ENCODE measurements around the gene PTTG1IP2.
"Not testable (repeated sequence)": the region's sequence is repeated elsewhere in the genome, so short reads cannot be mapped to it uniquely, and the experiment has no call there.

The PTTG1IP2 gene

DNA sequence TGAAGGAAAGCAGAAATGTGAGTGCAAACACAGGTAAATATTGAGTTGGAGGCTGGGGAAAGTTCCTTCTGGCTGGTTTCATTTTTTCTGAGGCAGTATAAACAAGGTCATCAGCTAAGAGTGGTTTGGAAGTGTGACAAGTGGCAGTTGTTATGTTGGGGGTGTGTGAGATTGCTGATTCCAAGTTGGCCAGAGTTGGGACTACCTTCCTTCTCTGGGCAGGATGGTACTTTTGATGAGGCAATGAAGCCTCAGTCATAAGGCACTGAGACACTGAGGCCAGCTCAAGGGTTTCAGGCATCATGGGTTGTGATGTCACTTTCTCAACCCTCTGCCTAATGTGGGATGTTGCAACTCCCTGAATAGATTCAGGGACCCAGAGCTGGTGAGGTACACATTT lies 8.2 kb upstream of the PTTG1IP2 start:
- DNase-seq (ENCODE audit: low spot score) = no peak
- TF ChIP-seq, protein P1, sequence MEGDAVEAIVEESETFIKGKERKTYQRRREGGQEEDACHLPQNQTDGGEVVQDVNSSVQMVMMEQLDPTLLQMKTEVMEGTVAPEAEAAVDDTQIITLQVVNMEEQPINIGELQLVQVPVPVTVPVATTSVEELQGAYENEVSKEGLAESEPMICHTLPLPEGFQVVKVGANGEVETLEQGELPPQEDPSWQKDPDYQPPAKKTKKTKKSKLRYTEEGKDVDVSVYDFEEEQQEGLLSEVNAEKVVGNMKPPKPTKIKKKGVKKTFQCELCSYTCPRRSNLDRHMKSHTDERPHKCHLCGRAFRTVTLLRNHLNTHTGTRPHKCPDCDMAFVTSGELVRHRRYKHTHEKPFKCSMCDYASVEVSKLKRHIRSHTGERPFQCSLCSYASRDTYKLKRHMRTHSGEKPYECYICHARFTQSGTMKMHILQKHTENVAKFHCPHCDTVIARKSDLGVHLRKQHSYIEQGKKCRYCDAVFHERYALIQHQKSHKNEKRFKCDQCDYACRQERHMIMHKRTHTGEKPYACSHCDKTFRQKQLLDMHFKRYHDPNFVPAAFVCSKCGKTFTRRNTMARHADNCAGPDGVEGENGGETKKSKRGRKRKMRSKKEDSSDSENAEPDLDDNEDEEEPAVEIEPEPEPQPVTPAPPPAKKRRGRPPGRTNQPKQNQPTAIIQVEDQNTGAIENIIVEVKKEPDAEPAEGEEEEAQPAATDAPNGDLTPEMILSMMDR (IDR thresholded peaks at IDR 0.05; ENCODE audit: extremely low read depth, missing control alignments) = no peak

DNA sequence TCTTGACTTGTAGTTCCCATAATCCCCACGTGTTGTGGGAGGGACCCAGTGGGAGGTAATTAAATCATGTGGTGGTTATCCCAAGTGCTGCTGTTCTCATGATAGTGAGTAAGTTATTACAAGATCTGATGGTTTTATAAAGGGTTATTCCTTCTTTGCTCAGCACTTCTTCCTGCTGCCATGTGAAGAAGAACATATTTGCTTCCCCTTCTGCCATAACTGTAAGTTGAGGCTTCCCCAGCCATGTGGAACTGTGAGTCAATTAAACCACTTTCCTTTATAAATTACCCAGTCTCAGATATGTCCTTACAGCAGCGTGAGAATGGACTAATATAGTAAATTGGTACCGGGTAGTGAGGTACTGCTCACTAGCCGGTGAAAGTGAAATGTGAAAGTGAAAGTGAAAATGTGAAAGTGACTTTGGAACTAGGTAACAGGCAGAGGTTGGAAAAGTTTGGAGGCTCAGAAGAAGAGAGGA lies 6.2 kb upstream of the PTTG1IP2 start:
- not testable (repeated sequence) for DNase-seq (ENCODE audit: low spot score)

GRCh38 chr7:90465816-90466215 lies 3.6 kb upstream of the PTTG1IP2 start:
- DNase-seq (ENCODE audit: low spot score) = no peak
- TF ChIP-seq, protein P1 (IDR thresholded peaks at IDR 0.05; ENCODE audit: extremely low read depth, missing control alignments) = no peak

DNA sequence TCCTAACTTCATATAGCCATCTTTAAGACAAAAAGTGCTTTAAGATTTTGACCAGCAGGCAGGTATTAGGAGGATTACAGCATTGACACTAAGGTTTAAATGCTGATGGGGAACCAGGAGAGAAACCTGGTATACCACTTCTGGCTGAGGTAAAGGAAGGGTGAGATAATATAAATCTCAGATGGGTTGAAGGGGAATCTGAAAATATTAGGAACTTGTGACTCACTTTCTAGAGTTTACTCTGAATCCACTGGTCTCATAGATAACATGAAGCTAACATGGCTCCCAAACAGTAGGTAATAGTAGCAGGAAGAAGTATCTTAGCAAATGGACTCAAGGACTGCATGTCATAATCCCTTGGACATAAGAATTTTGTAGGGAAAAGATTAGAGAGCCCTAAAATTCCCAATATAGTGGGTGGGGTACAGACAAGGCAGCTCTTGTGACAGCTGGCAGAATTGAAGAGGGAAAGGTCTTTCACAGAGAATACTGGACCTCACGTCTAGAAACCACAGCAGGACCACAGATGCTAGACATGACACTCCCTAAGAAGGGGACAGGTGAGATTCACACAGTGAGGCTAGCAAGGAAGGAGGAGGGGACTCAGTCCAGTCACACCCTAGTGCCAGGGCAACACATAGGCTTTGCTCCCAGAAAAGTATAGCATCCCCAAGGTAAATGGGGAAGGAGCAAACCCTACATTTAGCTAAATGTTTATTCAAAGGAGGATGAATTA lies 3.5 kb downstream of the PTTG1IP2 start:
- TF ChIP-seq, protein P1 (IDR thresholded peaks at IDR 0.05; ENCODE audit: extremely low read depth, missing control alignments) = no peak
- DNase-seq (ENCODE audit: low spot score) = no peak

DNA sequence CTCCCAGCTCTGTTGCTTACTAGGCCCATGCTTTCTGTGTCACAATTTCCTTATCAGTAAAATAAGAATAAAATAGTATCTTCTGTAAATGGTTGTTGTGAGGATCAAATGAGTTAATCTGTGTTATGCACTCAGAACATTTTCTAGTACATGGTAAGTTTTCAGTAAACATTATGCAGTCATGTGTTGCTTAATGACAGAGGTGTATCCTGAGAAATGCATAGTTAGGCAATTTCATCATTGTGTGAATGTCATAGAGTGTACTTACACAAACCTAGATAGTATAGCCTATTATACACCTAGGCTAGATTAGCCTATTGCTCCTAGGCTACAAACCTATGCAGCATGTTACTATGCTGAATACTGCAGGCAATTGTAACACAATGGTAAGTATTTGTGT lies 4.4 kb downstream of the PTTG1IP2 start:
- TF ChIP-seq, protein P1 (IDR thresholded peaks at IDR 0.05; ENCODE audit: extremely low read depth, missing control alignments) = no peak
- no peak for DNase-seq (ENCODE audit: low spot score)

DNA sequence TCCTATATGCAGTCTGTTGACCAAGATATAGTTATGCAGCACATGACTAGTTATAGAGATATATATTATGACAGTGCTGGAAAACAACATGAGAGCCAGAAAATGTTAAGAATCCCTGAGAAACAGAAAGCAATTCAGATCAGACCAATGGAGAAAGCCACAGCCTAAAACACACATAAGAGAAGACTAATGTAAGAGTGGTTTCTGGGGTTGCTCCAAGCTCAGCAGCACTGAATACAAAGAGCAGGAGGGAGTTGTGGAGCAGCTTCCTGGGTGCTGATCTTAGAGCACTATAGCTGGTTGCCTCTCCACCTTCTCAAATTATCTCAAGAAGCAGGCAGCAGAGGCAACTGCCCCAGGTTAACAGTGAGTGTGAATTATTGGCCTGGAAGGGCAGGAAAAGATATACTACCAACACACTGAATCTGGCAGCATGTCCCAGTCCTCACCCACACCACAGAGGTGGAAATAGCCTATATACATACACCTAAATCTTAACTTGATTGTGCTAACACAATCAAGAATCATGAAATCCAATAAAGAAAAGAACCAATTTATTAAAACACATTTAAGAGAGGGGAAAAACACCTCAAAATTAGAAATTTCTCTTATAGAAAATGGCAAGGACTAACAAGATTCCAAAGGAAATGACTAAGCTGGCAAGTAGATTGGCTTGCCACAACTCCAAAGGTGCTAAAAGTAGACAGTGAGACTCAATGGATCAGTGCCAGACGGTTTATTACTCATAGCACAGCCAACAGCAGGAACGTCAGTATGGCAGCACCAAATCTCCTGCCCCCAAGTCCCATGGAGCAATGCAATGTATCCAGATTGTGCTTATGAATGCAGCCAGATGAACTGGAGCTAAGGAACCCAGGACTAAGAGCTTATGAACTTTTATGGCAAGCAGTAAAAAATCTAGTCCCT lies 5.1 kb downstream of the PTTG1IP2 start:
- TF ChIP-seq, protein P1 (IDR thresholded peaks at IDR 0.05; ENCODE audit: extremely low read depth, missing control alignments) = no peak
- DNase-seq (ENCODE audit: low spot score) = no peak

DNA sequence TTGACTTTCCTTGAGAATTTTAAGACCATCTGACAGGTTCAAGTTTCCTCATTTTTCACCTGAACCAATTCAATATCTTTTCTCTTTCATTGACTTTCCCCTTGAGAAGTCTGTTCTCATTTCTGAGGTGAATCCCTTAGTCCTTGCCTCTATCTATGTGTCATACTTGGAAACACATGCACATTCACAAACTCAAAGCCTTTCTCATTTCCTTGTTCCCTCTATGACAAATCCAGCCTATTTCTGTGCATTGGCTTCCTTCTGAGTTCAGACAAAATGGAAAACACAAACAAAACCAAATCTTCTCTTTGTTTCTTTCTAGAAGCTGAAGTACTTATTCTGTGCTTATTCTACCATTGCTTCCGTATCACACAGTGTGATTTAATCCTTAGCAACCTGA lies 13.8 kb downstream of the PTTG1IP2 start:
- DNase-seq (ENCODE audit: low spot score) = no peak
- TF ChIP-seq, protein P1 (IDR thresholded peaks at IDR 0.05; ENCODE audit: extremely low read depth, missing control alignments) = no peak

All from GM20000 (cell line).